Activated CD4-positive, CD25-positive, alpha-beta regulatory T cell treated with anti-CD3 and anti-CD28 coated beads, Interleukin-2, amount 50 U/mL, for 24 hours (primary cell): Measurements from ENCODE around the gene ADIG.
"Not testable (repeated sequence)": the region's sequence is repeated elsewhere in the genome, so short reads cannot be mapped to it uniquely, and the experiment has no call there.

Experiments
- ATAC-seq, 2 donors: fragments of 150-1000 bp; cut with Tn5 transposase; one replicate each; pipeline ENCODE4 v1.10.0; 2021; ENCODE audit warnings: mild to moderate bottlenecking in 1 of 2, moderate library complexity in 1 of 2

ADIG gene

GRCh38 chr20:38579219-38579910 is 1.6 kb upstream of the ADIG start:
- ATAC-seq = no peak

GRCh38 chr20:38579921-38580320 is 1.1 kb upstream of the ADIG start:
- ATAC-seq = no peak

GRCh38 chr20:38581830-38582358 is 897 bp downstream of the ADIG start:
- no peak for ATAC-seq

GRCh38 chr20:38583306-38583705 is 2.3 kb downstream of the ADIG start:
- no peak for ATAC-seq

DNA sequence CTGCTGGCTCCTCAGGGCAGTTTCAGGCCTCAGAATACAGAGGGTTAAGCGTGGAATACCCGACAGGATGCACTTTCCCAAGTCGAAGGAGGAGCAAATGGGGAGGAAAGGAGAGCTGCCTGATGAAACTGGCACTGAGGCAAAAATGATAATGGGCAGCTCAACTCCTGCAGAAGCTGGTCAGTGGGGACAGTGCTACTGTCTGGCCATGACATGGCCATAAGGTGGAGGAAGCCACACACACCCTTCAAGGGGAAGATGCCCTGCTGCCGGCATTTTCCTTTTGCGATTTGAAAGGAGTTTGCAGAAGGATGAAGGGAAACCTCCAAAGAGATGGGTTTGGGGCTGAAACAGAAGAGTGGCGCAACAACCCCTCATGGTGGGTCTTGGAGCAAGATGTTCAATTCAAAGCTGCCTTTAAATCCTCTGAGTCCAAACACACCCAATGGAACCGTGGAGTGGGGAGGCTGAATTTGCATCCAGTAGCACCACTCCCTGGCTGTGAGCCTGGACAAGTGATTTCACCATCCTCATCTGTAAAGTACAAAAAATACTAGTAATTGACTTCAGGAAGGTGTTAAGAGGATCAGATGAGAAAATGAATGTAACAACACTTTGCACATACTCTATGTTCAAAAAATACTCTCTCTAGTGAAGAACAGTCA is 3.2 kb downstream of the ADIG start:
- no peak for ATAC-seq

DNA sequence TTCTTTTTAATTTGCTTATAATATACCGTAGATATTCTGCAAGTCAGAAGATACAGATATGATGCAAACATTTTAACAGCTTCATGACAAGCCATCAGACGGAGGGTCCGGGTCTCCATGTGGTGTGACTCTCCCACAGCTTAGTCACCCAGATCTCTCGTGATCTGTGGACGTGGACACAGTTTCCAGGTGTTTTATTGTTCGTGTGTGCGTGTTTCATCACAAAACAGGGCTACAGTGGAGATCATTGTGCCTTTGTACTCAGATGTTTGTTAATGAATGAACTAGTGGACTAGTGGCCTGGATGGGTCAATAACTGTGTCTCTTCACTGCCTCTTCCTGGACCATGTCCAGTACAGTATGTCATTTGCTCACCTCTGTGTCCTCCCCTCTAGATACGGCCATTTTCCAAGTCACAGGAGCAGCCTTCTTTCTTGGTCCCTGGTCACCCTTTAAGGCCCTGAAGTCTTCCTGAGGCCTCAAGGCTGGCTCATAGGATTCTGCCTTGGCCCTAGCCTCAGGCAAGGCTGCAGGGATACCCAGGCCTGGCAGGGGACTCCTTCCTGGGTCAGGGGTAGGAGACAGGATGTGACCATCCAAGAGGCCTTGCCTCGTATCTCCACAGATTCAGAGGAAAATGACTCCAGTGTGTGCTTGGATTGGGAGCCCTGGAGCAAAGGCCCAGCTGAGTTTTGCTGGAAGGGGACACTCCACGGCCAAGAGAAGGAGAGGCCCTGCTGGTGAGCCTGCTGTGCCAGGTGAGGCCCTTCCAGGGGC is 4.6 kb downstream of the ADIG start:
- no peak for ATAC-seq

- no peak for ATAC-seq
These were observed 5.2 kb downstream of the ADIG start for GRCh38 chr20:38586181-38586525.

DNA sequence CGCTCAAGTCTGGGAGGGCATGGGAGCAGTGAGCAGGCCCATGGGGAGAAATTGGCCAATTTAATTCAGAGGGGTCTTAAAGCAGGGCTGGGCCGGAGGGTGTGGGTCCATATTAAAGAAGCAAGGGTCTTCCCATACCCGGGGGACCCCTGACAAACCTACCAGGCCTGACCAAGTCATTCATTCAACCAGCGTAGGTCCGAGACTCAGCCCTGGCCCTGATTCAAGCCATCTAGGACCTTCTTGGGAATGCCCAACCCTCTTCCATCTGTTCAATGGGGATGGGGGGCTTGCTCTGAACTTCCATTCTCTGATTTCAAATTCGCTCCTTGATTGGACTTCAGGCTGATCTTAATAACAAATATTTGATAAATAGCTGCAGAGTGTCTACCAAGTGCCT is 7.3 kb downstream of the ADIG start:
- ATAC-seq = no peak

- no peak for ATAC-seq
These were observed 8.4 kb downstream of the ADIG start for GRCh38 chr20:38589351-38589750.

- no peak for ATAC-seq
These were observed 9.1 kb downstream of the ADIG start for GRCh38 chr20:38589967-38590675.

DNA sequence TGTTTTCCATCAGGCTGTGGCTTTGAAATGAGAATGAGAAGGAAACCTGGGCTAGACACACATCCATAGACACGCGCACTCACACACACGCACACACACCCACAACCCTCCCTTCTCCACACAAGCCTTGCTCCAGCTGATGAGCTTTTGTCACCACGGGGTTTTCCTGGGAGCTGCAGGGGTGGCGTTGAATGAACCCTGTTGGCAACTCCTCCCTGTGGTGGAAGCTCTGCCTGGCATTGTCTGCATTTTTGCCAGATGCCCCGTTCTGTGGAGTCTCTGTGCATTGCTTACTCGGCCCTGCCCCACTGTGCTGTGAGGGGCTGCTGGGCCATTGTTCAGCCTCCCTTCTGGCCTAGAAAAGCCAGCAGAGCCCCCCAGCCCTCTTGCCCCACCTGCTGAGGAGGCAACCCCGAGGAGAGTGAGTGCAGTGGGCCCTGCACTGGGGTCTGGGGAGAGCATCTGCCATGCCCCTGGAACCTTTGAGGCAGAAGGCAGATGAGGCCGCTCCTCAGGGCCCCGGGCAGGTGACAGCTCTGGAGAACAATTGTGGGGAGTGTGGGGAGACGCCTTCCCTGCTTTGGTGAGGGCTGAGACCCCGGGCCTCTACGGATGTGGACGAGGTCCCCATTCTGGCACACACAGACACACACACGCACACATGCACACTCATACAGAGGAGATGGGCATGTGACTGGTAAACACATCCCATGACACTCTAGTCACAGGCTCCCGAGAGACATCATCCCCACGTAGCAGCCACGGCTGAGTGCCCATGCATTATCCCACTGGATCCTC is 9.9 kb downstream of the ADIG start:
- ATAC-seq = no peak

DNA sequence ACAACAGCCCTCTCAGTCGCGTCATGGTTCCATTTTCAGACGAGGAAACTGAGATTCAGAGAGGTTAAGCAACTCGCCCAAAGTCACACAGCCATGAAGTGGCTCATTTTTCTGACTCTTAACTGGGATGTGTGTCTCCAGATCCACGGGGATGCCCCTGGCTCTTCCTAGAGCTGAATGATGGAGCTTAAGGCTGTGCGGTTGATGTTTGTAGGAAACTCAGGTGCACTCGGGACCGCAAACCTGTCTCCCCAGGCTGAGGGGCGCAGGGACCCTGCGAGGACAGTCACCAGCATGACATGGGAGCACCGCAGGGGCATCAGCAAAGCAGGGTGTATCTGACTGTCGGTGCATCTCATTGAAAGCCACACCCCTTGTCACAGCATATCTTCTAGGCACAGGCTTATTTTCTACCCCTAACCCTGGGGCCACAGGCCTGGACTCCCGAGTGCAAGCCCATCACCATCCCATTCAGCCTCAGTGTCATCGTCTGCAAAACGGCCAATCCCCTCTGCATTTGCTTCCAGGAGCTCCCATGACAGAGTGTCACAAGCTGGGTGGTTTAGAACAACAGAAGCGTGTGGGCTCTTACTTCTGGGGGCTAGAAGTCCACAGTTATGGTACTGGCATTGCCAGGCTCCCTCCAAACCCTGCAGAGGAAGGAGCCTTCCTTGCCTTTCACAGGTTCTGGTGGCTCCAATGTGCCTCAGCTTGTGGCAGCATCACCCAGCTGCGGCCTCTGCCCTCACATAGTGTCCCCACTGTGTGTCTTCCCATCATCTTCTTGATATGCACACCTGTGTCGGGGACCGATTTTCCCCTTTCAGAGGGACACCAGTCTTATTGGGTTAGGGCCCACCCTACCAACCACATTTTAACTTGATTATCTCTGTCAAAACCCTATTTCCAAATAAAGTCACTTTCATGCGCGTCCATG is 10.7 kb downstream of the ADIG start:
- no peak for ATAC-seq

DNA sequence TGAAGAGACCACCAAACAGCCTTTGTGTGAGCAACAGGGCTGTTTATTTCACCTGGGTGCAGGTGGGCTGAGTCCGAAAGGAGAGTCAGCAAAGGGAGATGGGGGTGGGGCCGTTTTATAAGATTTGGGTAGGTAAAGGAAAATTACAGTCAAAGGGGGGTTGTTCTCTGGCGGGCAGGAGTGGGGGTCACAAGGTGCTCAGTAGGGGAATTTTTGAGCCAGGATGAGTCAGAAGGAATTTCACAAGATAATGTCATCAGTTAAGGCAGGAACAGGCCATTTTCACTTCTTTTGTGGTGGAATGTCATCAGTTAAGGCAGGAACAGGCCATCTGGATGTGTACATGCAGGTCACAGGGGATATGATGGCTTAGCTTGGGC is 11.4 kb downstream of the ADIG start:
- ATAC-seq = not testable (repeated sequence)

GRCh38 chr20:38594281-38594680 is 13.3 kb downstream of the ADIG start:
- not testable (repeated sequence) for ATAC-seq

DNA sequence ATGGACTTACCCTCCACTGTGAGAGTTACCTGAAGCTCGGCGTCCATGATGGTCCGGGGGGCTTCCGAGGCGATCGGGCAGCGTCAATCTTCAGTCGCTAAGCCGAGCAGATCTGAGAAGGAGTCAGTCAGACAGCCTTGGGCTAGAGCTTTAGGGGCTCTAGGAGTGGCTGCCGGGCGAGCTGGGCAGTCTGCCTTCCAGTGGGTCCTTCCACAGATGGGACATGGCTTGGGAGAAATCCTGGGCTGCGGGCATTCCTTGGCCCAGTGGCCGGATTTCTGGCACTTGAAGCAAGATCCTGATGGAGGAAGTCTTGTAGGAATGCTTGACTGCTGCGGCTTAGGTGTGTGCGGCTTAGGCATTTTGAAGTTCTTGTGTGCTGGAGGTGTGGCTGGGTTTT is 14.9 kb downstream of the ADIG start:
- not testable (repeated sequence) for ATAC-seq

GRCh38 chr20:38599410-38599882 is 18.4 kb downstream of the ADIG start:
- no peak for ATAC-seq

GRCh38 chr20:38600057-38600456 is 19.1 kb downstream of the ADIG start:
- no peak for ATAC-seq

- peak; percentile 58 to 66 for ATAC-seq
These were observed 20.5 kb downstream of the ADIG start, which contains the start of gene ARHGAP40 for GRCh38 chr20:38601216-38602184. ARHGAP40 (plus strand) TSS chr20:38601809.

GRCh38 chr20:38602185-38602581 is 21.2 kb downstream of the ADIG start:
- ATAC-seq = no peak

GRCh38 chr20:38603286-38603685 is 22.3 kb downstream of the ADIG start:
- no peak for ATAC-seq
